GM23338 (cell line): ENCODE results near the gene CACNA1C. TPM values are rescaled to one million over a fixed set of nuclear protein-coding genes. Genes with fewer than 3 reads are reported as not detected.

Experiments
- ATAC-seq: fragments of 200-7000 bp; cut with Tn5 transposase; 3 replicates; pipeline ENCODE4 v1.9.1; 2020
- DNase-seq: peaks from one replicate; pipeline ENCODE4 v3.0.0-alpha.2; 2015; ENCODE audit warnings: low spot score
- H2AFZ ChIP-seq: fragments of 200-600 bp; sonication (generic); 2 replicates; pipeline ENCODE4 v1.8.0; 2016; ENCODE audit warnings: antibody characterized with exemption, mild to moderate bottlenecking, moderate library complexity
- H3F3A ChIP-seq: fragments of 200-600 bp; sonication (generic); replicated peaks from 2 replicates; pipeline ENCODE4 v1.8.0; 2017; ENCODE audit warnings: antibody characterized with exemption, mixed run types, low read depth
- H3K27ac ChIP-seq: fragments of 200-600 bp; sonication (generic); 2 replicates; pipeline ENCODE4 v1.6.1; 2016; ENCODE audit warnings: low read depth
- H3K27me3 ChIP-seq: fragments of 200-600 bp; sonication (generic); 2 replicates; pipeline ENCODE4 v1.8.0; 2016; ENCODE audit warnings: mild to moderate bottlenecking, mixed run types, moderate library complexity; ENCODE audit not compliant: insufficient read depth
- H3K36me3 ChIP-seq: fragments of 200-600 bp; sonication (generic); 2 replicates; pipeline ENCODE4 v1.8.0; 2016; ENCODE audit warnings: mild to moderate bottlenecking; ENCODE audit not compliant: insufficient read depth
- H3K4me1 ChIP-seq: fragments of 200-600 bp; sonication (generic); 2 replicates; pipeline ENCODE4 v1.8.0; 2016; ENCODE audit warnings: mild to moderate bottlenecking, moderate library complexity; ENCODE audit not compliant: insufficient read depth
- H3K4me2 ChIP-seq: fragments of 200-600 bp; sonication (generic); 2 replicates; pipeline ENCODE4 v1.7.1; 2017; ENCODE audit warnings: mixed run types
- H3K4me3 ChIP-seq: fragments of 200-600 bp; sonication (generic); 2 replicates; pipeline ENCODE4 v1.6.1; 2016; ENCODE audit warnings: mixed run types
- H3K79me2 ChIP-seq: fragments of 200-600 bp; sonication (generic); replicated peaks from 2 replicates; pipeline ENCODE4 v1.8.0; 2017; ENCODE audit warnings: mild to moderate bottlenecking; ENCODE audit not compliant: insufficient read depth
- H3K9me2 ChIP-seq: fragments of 200-600 bp; sonication (generic); 2 replicates; pipeline ENCODE4 v1.8.0; 2017; ENCODE audit not compliant: insufficient read depth
- H4K20me1 ChIP-seq: fragments of 200-600 bp; sonication (generic); replicated peaks from 2 replicates; pipeline ENCODE4 v1.8.0; 2017; ENCODE audit warnings: mild to moderate bottlenecking; ENCODE audit not compliant: insufficient read depth
- H3K27ac Mint-ChIP-seq: 2 replicates; pipeline ENCODE4 v1.8.0; 2020; ENCODE audit warnings: inconsistent platforms, mild to moderate bottlenecking, moderate library complexity, mixed read lengths
- H3K27me3 Mint-ChIP-seq: 3 replicates; pipeline ENCODE4 v1.8.0; 2022; ENCODE audit warnings: low read depth, mild to moderate bottlenecking, moderate library complexity, mixed read lengths, inconsistent platforms; ENCODE audit not compliant: insufficient read depth, poor library complexity
- H3K36me3 Mint-ChIP-seq: 3 replicates; pipeline ENCODE4 v1.8.0; 2021; ENCODE audit warnings: low read depth, mild to moderate bottlenecking, inconsistent platforms, moderate library complexity, mixed read lengths
- H3K4me1 Mint-ChIP-seq: 3 replicates; pipeline ENCODE4 v1.8.0; 2020; ENCODE audit warnings: mild to moderate bottlenecking, inconsistent platforms, mixed read lengths
- H3K4me3 Mint-ChIP-seq: 3 replicates; pipeline ENCODE4 v1.8.0; 2021; ENCODE audit warnings: moderate library complexity, mild to moderate bottlenecking, inconsistent platforms, mixed read lengths
- H3K9me3 Mint-ChIP-seq: 3 replicates; pipeline ENCODE4 v1.8.0; 2020; ENCODE audit warnings: moderate library complexity, mild to moderate bottlenecking, inconsistent platforms, mixed read lengths
- CREB1 ChIP-seq: fragments of 250-450 bp; sonication (Bioruptor Pico); IDR thresholded peaks from 2 replicates; pipeline ENCODE4 v1.5.0; 2020; ENCODE audit warnings: low read depth, mild to moderate bottlenecking, moderate library complexity
- EZH2phosphoT487 ChIP-seq: fragments of 200-600 bp; sonication (generic); IDR thresholded peaks from one replicate; pipeline ENCODE4 v1.8.1; 2018; ENCODE audit warnings: antibody characterized with exemption; ENCODE audit not compliant: unreplicated experiment
- NANOG ChIP-seq: IDR thresholded peaks from 2 replicates; pipeline ENCODE4 v1.6.1; 2016; ENCODE audit warnings: antibody characterized with exemption, borderline replicate concordance
- POLR2AphosphoS5 ChIP-seq: IDR thresholded peaks from 2 replicates; pipeline ENCODE4 v1.6.1; 2016; ENCODE audit warnings: antibody characterized with exemption, low read depth
- ZNF114 ChIP-seq: fragments of 250-450 bp; sonication (Bioruptor Pico); IDR thresholded peaks from 2 replicates; pipeline ENCODE4 v1.5.0; 2020; ENCODE audit warnings: mild to moderate bottlenecking, moderate library complexity
- ZNF331 ChIP-seq: fragments of 250-450 bp; sonication (Bioruptor Pico); IDR thresholded peaks from 2 replicates; pipeline ENCODE4 v1.5.0; 2020; ENCODE audit warnings: low read depth, mild to moderate bottlenecking, moderate library complexity
- polyA plus RNA-seq: library from polyadenylated mRNA; unstranded; fragments of >200 nt; fragmentation: Nextera tagmentation; extraction: Ambion mirVana; gene quantifications from 2 replicates; pipeline ENCODE4 v1.2.1, GENCODE V29; 2016
- total RNA-seq: library from RNA; depleted of rRNA; stranded (reverse); fragments of >200 nt; shearing (Covaris generic); gene quantifications from 2 replicates; pipeline ENCODE4 v1.2.3, GENCODE V29; 2014
- TF ChIP-seq, protein P1 (sequence below): IDR thresholded peaks from 2 replicates; pipeline ENCODE4 v1.6.1; 2016; ENCODE audit warnings: antibody characterized with exemption
- TF ChIP-seq, protein P2 (sequence below): fragments of 250-450 bp; sonication (Bioruptor Pico); IDR thresholded peaks from 2 replicates; pipeline ENCODE4 v1.5.0; 2020; ENCODE audit warnings: mild to moderate bottlenecking, moderate library complexity
- TF ChIP-seq, protein P3 (sequence below): IDR thresholded peaks from one replicate; pipeline ENCODE4 v1.6.1; 2018; ENCODE audit warnings: antibody characterized with exemption; ENCODE audit not compliant: unreplicated experiment

The CACNA1C gene
- total and polyA plus RNA-seq, 2 experiments from 2014 or later = 0.78 to 2.1 TPM

DNA sequence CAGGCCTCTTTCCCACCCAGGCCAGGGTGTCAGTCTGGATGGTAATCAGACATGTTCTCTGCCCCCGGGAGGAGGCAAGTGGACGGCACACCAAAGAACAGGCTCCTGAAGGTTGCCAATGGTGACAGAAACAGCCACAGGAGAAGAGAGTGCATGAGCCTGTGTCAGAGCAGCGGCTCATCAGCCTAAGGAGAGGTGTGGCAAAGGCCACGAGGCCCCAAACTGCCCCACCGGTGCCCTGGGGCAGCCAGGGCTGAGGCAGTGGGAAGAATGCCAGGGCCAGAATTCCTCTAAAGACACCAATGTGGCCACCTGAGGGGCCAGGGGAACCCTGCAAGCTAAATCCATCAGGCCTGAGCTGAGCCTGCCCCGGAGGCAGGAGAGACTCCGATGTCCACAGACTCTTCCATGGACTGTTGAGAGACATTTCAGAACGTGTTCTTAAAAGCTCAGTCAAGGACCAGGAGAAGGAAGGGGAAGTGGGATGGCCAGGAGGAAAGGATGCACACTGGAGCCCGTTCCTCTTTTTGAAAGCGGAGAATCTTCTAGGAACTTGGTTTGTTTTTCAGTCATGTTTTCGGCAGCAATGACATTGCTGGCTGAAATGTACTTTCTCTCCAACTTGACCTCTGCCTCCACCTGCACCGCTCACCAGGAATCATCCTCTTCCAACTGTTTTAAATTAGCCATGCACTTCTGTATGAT is 565.7 kb downstream of the CACNA1C start:
- H3K27ac Mint-ChIP-seq = no peak overlapping the region
- Histone ChIP-seq H3K27ac (no peak overlapping the region), H3K4me2 (no peak overlapping the region), H3K27me3 (no peaks in the 10 kb centered on the region), H3F3A (no peaks in the 10 kb centered on the region), H4K20me1 (no peaks in the 10 kb centered on the region), H3K79me2 (no peaks in the 10 kb centered on the region), H2AFZ (no peak overlapping the region), H3K36me3 (no peaks in the 10 kb centered on the region), H3K9me2 (peaks cover 3% of the 10 kb centered on the region; the same call in 1 of the 2 replicates), H3K4me3 (no peak overlapping the region), H3K4me1 (no peaks in the 10 kb centered on the region)
- H3K36me3 Mint-ChIP-seq = no peaks in the 10 kb centered on the region
- H3K9me3 Mint-ChIP-seq = no peaks in the 10 kb centered on the region
- peaks cover 7% of the 10 kb centered on the region for H3K27me3 Mint-ChIP-seq
- TF ChIP-seq, protein P1, sequence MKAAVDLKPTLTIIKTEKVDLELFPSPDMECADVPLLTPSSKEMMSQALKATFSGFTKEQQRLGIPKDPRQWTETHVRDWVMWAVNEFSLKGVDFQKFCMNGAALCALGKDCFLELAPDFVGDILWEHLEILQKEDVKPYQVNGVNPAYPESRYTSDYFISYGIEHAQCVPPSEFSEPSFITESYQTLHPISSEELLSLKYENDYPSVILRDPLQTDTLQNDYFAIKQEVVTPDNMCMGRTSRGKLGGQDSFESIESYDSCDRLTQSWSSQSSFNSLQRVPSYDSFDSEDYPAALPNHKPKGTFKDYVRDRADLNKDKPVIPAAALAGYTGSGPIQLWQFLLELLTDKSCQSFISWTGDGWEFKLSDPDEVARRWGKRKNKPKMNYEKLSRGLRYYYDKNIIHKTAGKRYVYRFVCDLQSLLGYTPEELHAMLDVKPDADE = no peak
- no peak for TF ChIP-seq ZNF114
- DNase-seq = no peak
- H3K4me3 Mint-ChIP-seq = no peak overlapping the region
- ATAC-seq = no peak
- peaks cover 5% of the 10 kb centered on the region for H3K4me1 Mint-ChIP-seq

DNA sequence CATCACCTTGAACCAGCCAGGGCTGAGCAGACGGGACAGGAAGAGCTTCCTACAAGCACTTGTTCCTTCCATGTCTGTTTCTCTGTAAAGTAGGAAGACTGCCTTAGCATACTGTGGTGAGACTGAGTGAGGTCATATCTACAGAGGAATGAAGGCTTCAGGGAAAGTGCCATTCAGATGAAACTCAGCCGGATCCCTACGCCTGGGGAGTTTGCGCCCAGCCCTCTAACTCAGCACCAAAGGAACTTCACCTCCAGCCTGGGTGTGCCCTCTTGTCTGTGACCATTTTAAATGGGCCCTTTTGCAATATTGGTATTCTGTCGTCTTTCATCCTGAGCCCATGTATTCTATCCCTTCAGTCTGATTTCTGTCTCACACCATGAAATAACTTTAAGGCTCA is 566.3 kb downstream of the CACNA1C start:
- H3K4me1 Mint-ChIP-seq = peaks cover 5% of the 10 kb centered on the region
- Histone ChIP-seq H3K27me3 (no peaks in the 10 kb centered on the region), H3K4me1 (no peaks in the 10 kb centered on the region), H3K27ac (no peak overlapping the region), H3K79me2 (no peaks in the 10 kb centered on the region), H4K20me1 (no peaks in the 10 kb centered on the region), H3F3A (no peaks in the 10 kb centered on the region), H3K9me2 (peaks cover 3% of the 10 kb centered on the region; the same call in 1 of the 2 replicates), H3K4me2 (no peak overlapping the region), H3K36me3 (no peaks in the 10 kb centered on the region), H3K4me3 (no peak overlapping the region), H2AFZ (no peak overlapping the region)
- no peak overlapping the region for H3K27ac Mint-ChIP-seq
- DNase-seq = no peak
- no peak for ATAC-seq
- H3K4me3 Mint-ChIP-seq = no peak overlapping the region
- H3K27me3 Mint-ChIP-seq = peaks cover 7% of the 10 kb centered on the region
- H3K9me3 Mint-ChIP-seq = no peaks in the 10 kb centered on the region
- H3K36me3 Mint-ChIP-seq = no peaks in the 10 kb centered on the region
- TF ChIP-seq ZNF331 = no peak
- no peak for TF ChIP-seq CREB1 (CRISPR knock-in tag)
- TF ChIP-seq ZNF114 = no peak
- TF ChIP-seq, protein P2, sequence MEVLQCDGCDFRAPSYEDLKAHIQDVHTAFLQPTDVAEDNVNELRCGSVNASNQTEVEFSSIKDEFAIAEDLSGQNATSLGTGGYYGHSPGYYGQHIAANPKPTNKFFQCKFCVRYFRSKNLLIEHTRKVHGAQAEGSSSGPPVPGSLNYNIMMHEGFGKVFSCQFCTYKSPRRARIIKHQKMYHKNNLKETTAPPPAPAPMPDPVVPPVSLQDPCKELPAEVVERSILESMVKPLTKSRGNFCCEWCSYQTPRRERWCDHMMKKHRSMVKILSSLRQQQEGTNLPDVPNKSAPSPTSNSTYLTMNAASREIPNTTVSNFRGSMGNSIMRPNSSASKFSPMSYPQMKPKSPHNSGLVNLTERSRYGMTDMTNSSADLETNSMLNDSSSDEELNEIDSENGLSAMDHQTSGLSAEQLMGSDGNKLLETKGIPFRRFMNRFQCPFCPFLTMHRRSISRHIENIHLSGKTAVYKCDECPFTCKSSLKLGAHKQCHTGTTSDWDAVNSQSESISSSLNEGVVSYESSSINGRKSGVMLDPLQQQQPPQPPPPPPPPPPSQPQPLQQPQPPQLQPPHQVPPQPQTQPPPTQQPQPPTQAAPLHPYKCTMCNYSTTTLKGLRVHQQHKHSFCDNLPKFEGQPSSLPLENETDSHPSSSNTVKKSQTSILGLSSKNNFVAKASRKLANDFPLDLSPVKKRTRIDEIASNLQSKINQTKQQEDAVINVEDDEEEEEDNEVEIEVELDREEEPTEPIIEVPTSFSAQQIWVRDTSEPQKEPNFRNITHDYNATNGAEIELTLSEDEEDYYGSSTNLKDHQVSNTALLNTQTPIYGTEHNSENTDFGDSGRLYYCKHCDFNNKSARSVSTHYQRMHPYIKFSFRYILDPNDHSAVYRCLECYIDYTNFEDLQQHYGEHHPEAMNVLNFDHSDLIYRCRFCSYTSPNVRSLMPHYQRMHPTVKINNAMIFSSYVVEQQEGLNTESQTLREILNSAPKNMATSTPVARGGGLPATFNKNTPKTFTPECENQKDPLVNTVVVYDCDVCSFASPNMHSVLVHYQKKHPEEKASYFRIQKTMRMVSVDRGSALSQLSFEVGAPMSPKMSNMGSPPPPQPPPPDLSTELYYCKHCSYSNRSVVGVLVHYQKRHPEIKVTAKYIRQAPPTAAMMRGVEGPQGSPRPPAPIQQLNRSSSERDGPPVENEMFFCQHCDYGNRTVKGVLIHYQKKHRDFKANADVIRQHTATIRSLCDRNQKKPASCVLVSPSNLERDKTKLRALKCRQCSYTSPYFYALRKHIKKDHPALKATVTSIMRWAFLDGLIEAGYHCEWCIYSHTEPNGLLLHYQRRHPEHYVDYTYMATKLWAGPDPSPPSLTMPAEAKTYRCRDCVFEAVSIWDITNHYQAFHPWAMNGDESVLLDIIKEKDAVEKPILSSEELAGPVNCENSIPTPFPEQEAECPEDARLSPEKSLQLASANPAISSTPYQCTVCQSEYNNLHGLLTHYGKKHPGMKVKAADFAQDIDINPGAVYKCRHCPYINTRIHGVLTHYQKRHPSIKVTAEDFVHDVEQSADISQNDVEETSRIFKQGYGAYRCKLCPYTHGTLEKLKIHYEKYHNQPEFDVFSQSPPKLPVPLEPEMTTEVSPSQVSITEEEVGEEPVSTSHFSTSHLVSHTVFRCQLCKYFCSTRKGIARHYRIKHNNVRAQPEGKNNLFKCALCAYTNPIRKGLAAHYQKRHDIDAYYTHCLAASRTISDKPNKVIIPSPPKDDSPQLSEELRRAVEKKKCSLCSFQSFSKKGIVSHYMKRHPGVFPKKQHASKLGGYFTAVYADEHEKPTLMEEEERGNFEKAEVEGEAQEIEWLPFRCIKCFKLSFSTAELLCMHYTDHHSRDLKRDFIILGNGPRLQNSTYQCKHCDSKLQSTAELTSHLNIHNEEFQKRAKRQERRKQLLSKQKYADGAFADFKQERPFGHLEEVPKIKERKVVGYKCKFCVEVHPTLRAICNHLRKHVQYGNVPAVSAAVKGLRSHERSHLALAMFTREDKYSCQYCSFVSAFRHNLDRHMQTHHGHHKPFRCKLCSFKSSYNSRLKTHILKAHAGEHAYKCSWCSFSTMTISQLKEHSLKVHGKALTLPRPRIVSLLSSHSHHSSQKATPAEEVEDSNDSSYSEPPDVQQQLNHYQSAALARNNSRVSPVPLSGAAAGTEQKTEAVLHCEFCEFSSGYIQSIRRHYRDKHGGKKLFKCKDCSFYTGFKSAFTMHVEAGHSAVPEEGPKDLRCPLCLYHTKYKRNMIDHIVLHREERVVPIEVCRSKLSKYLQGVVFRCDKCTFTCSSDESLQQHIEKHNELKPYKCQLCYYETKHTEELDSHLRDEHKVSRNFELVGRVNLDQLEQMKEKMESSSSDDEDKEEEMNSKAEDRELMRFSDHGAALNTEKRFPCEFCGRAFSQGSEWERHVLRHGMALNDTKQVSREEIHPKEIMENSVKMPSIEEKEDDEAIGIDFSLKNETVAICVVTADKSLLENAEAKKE (CRISPR knock-in tag) = no peak
- TF ChIP-seq, protein P3, sequence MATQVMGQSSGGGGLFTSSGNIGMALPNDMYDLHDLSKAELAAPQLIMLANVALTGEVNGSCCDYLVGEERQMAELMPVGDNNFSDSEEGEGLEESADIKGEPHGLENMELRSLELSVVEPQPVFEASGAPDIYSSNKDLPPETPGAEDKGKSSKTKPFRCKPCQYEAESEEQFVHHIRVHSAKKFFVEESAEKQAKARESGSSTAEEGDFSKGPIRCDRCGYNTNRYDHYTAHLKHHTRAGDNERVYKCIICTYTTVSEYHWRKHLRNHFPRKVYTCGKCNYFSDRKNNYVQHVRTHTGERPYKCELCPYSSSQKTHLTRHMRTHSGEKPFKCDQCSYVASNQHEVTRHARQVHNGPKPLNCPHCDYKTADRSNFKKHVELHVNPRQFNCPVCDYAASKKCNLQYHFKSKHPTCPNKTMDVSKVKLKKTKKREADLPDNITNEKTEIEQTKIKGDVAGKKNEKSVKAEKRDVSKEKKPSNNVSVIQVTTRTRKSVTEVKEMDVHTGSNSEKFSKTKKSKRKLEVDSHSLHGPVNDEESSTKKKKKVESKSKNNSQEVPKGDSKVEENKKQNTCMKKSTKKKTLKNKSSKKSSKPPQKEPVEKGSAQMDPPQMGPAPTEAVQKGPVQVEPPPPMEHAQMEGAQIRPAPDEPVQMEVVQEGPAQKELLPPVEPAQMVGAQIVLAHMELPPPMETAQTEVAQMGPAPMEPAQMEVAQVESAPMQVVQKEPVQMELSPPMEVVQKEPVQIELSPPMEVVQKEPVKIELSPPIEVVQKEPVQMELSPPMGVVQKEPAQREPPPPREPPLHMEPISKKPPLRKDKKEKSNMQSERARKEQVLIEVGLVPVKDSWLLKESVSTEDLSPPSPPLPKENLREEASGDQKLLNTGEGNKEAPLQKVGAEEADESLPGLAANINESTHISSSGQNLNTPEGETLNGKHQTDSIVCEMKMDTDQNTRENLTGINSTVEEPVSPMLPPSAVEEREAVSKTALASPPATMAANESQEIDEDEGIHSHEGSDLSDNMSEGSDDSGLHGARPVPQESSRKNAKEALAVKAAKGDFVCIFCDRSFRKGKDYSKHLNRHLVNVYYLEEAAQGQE = no peak
- no peak for TF ChIP-seq EZH2phosphoT487
- no peak for TF ChIP-seq NANOG
- TF ChIP-seq POLR2AphosphoS5 = no peak
